NB4 (cell line): ENCODE data around the gene PXMP4.

Experiments
- CTCF ChIP-seq: IDR thresholded peaks from one replicate; pipeline ENCODE4 v1.5.1; 2012; ENCODE audit warnings: low read depth, low read length
- MYC ChIP-seq: IDR thresholded peaks from 2 replicates; pipeline ENCODE4 v1.6.1; 2011; ENCODE audit warnings: low read depth, low read length

- TF ChIP-seq CTCF = no peak
- TF ChIP-seq MYC = peak; percentile 87
Observed at GRCh38 chr20:33686100-33686983, 33.8 kb downstream of the PXMP4 start, which contains the start of gene E2F1.
